DMS153 treated with DMSO at 0.1 percent for 48 hours (cell line): Measurements from ENCODE around the gene NFKB1.

Experiments
- DNase-seq: peaks from one replicate; lab custom pipeline; 2025; ENCODE audit not compliant: unreplicated experiment; lab: John Stamatoyannopoulos, UW

Gene NFKB1

GRCh38 chr4:102493794-102494193 is 7.4 kb upstream of the NFKB1 start:
- DNase-seq = peak; percentile 91

GRCh38 chr4:102494603-102495002 is 6.6 kb upstream of the NFKB1 start:
- no peak for DNase-seq

GRCh38 chr4:102497986-102498385 is 3.2 kb upstream of the NFKB1 start:
- no peak for DNase-seq

- DNase-seq = no peak
These were observed 835 bp upstream of the NFKB1 start for GRCh38 chr4:102500352-102500695.

GRCh38 chr4:102501447-102501696 is 213 bp downstream of the NFKB1 start:
- no peak for DNase-seq

GRCh38 chr4:102502543-102502818 is 1.3 kb downstream of the NFKB1 start:
- no peak for DNase-seq

GRCh38 chr4:102503301-102503746 is 2.2 kb downstream of the NFKB1 start:
- DNase-seq = no peak

GRCh38 chr4:102503831-102504786 is 3.0 kb downstream of the NFKB1 start:
- no peak for DNase-seq

- DNase-seq = no peak
These were observed 3.8 kb downstream of the NFKB1 start for GRCh38 chr4:102504941-102505340.

- DNase-seq = no peak
These were observed 4.5 kb downstream of the NFKB1 start for GRCh38 chr4:102505708-102506107.

GRCh38 chr4:102506523-102506922 is 5.4 kb downstream of the NFKB1 start:
- DNase-seq = no peak

- DNase-seq = no peak
These were observed 10.9 kb downstream of the NFKB1 start for GRCh38 chr4:102511830-102512605.

GRCh38 chr4:102514298-102514964 is 13.3 kb downstream of the NFKB1 start:
- no peak for DNase-seq

- no peak for DNase-seq
These were observed 16.6 kb downstream of the NFKB1 start for GRCh38 chr4:102517753-102518152.

GRCh38 chr4:102518703-102519131 is 17.6 kb downstream of the NFKB1 start:
- DNase-seq = no peak

GRCh38 chr4:102519925-102520324 is 18.8 kb downstream of the NFKB1 start:
- DNase-seq = no peak

- DNase-seq = no peak
These were observed 20.4 kb downstream of the NFKB1 start for GRCh38 chr4:102521570-102521969.

- DNase-seq = no peak
These were observed 20.9 kb downstream of the NFKB1 start for GRCh38 chr4:102522031-102522440.

- DNase-seq = no peak
These were observed 23.5 kb downstream of the NFKB1 start for GRCh38 chr4:102524691-102525090.

- DNase-seq = no peak
These were observed 23.9 kb downstream of the NFKB1 start for GRCh38 chr4:102525097-102525496.

GRCh38 chr4:102525504-102525903 is 24.3 kb downstream of the NFKB1 start:
- no peak for DNase-seq

- DNase-seq = no peak
These were observed 25.4 kb downstream of the NFKB1 start for GRCh38 chr4:102526532-102526931.
